Measurements from ENCODE around the gene FBXO47.
"Not testable (repeated sequence)": the region's sequence is repeated elsewhere in the genome, so short reads cannot be mapped to it uniquely, and the experiment has no call there.

Gene FBXO47

GRCh38 chr17:38978180-38978579, 11.0 kb upstream of the FBXO47 start:
- DNase-seq: no peak

GRCh38 chr17:38976187-38976551, 9.0 kb upstream of the FBXO47 start:
- DNase-seq: not testable (repeated sequence)

- no peak for DNase-seq
These were observed 3.6 kb upstream of the FBXO47 start for GRCh38 chr17:38970804-38971203.

- DNase-seq: no peak
These were observed 2.9 kb upstream of the FBXO47 start for GRCh38 chr17:38970128-38970527.

GRCh38 chr17:38969281-38969680, 2.1 kb upstream of the FBXO47 start:
- no peak for DNase-seq

- no peak for DNase-seq
These were observed 5.8 kb downstream of the FBXO47 start for GRCh38 chr17:38961413-38961812.

- no peak for DNase-seq
These were observed 6.8 kb downstream of the FBXO47 start for GRCh38 chr17:38960402-38960801.

GRCh38 chr17:38959508-38959907, 7.7 kb downstream of the FBXO47 start:
- DNase-seq: no peak

GRCh38 chr17:38958756-38959155, 8.4 kb downstream of the FBXO47 start:
- no peak for DNase-seq

GRCh38 chr17:38958326-38958725, 8.9 kb downstream of the FBXO47 start:
- no peak for DNase-seq

GRCh38 chr17:38953800-38954199, 13.4 kb downstream of the FBXO47 start:
- DNase-seq: not testable (repeated sequence)

- DNase-seq: no peak
These were observed 20.0 kb downstream of the FBXO47 start for GRCh38 chr17:38947189-38947588.

- no peak for DNase-seq
These were observed 23.6 kb downstream of the FBXO47 start for GRCh38 chr17:38943607-38944006.

- no peak for DNase-seq
These were observed 24.4 kb downstream of the FBXO47 start for GRCh38 chr17:38942696-38943334.

GRCh38 chr17:38940404-38940803, 26.8 kb downstream of the FBXO47 start:
- DNase-seq: no peak

GRCh38 chr17:38939987-38940386, 27.2 kb downstream of the FBXO47 start:
- no peak for DNase-seq

GRCh38 chr17:38933962-38934361, 33.2 kb downstream of the FBXO47 start:
- DNase-seq: not testable (repeated sequence)

- not testable (repeated sequence) for DNase-seq
These were observed 36.4 kb downstream of the FBXO47 start for GRCh38 chr17:38930782-38931181.

GRCh38 chr17:38926293-38927070, 40.7 kb downstream of the FBXO47 start:
- DNase-seq: no peak

GRCh38 chr17:38925263-38925995, 41.8 kb downstream of the FBXO47 start, which contains the start of gene LASP1NB:
TSS of gene LASP1NB (plus strand) at chr17:38925614.
- DNase-seq: peak; percentile 27

GRCh38 chr17:38922538-38923297, 44.5 kb downstream of the FBXO47 start:
- no peak for DNase-seq

- no peak for DNase-seq
These were observed 45.3 kb downstream of the FBXO47 start for GRCh38 chr17:38921756-38922411.
